Right lobe of liver (tissue), 4 donors: Measurements from ENCODE around the gene HARBI1.

Experiments
- CTCF ChIP-seq, 4 donors: fragments of 200-600 bp in 3 of 4; fragments of 450-650 bp in 1 of 4; IDR thresholded peaks; one replicate each; pipeline versions ENCODE4 v1.5.1 to v1.8.0; 2016 to 2022; ENCODE audit warnings: antibody characterized with exemption in 4 of 4, mild to moderate bottlenecking in 2 of 4
- POLR2A ChIP-seq: fragments of 450-650 bp; IDR thresholded peaks from one replicate; pipeline ENCODE4 v1.6.1; 2017; ENCODE audit warnings: antibody characterized with exemption, mild to moderate bottlenecking
- donor health status: DM: no; HTN: no; CAD: no.
- donor health status: DM: no; HTN: no; CAD: no.
- donor health status: DM: no; HTN: yes; CAD: no.

- TF ChIP-seq CTCF (IDR thresholded peaks at IDR 0.05) = no peak
- TF ChIP-seq POLR2A = no peak
Observed at GRCh38 chr11:46604796-46605195, 12.2 kb downstream of the HARBI1 start.
